ENCODE measurements around the gene MTUS2.

MTUS2 gene

GRCh38 chr13:28820099-28821051 is at the start of gene MTUS2:
MTUS2 (plus strand) TSS chr13:28820339.
- no peak for DNase-seq

GRCh38 chr13:28778308-28779215 is 41.6 kb upstream of the MTUS2 start:
- no peak for DNase-seq

- no peak for DNase-seq
Measured at GRCh38 chr13:28792992-28793391, 27.1 kb upstream of the MTUS2 start.

- no peak for DNase-seq
Measured at GRCh38 chr13:28794396-28794795, 25.7 kb upstream of the MTUS2 start.

- no peak for DNase-seq
Measured at GRCh38 chr13:28796938-28797257, 23.2 kb upstream of the MTUS2 start.

GRCh38 chr13:28805193-28805819 is 14.8 kb upstream of the MTUS2 start:
- peak; percentile 60 for DNase-seq

- DNase-seq, result no peak
Measured at GRCh38 chr13:28817204-28817603, 2.9 kb upstream of the MTUS2 start.

GRCh38 chr13:28819046-28819730 is 951 bp upstream of the MTUS2 start:
- peak; percentile 24 for DNase-seq

GRCh38 chr13:28819735-28820098 is 422 bp upstream of the MTUS2 start:
- DNase-seq, result peak; percentile 58

- DNase-seq, result no peak
Measured at GRCh38 chr13:28822151-28822550, 2.0 kb downstream of the MTUS2 start.

- DNase-seq, result no peak
Measured at GRCh38 chr13:28822801-28823200, 2.7 kb downstream of the MTUS2 start.

GRCh38 chr13:28825379-28825778 is 5.2 kb downstream of the MTUS2 start:
- DNase-seq, result no peak

- no peak for DNase-seq
Measured at GRCh38 chr13:28826368-28826767, 6.2 kb downstream of the MTUS2 start.

GRCh38 chr13:28830580-28830979 is 10.4 kb downstream of the MTUS2 start:
- DNase-seq, result no peak

GRCh38 chr13:28831117-28831516 is 11.0 kb downstream of the MTUS2 start:
- no peak for DNase-seq

GRCh38 chr13:28837111-28837510 is 17.0 kb downstream of the MTUS2 start:
- no peak for DNase-seq

- DNase-seq, result no peak
Measured at GRCh38 chr13:28843639-28844038, 23.5 kb downstream of the MTUS2 start.

- no peak for DNase-seq
Measured at GRCh38 chr13:28849441-28849840, 29.3 kb downstream of the MTUS2 start.

GRCh38 chr13:28850226-28850625 is 30.1 kb downstream of the MTUS2 start:
- no peak for DNase-seq

GRCh38 chr13:28851422-28851821 is 31.3 kb downstream of the MTUS2 start:
- no peak for DNase-seq

- DNase-seq, result no peak
Measured at GRCh38 chr13:28854657-28855056, 34.5 kb downstream of the MTUS2 start.

GRCh38 chr13:28856287-28856686 is 36.1 kb downstream of the MTUS2 start:
- no peak for DNase-seq

GRCh38 chr13:28859069-28859468 is 38.9 kb downstream of the MTUS2 start:
- DNase-seq, result no peak
